Stomach smooth muscle (tissue), 2 donors: Measurements from ENCODE around the gene ANKRD49.
A peak's percentile ranks its signal among the peaks of the same experiment; 100 is the strongest.

Source experiments
- H3K27ac ChIP-seq: one replicate; pipeline ENCODE4 v1.7.0; 2013; ENCODE audit warnings: mild to moderate bottlenecking, low read length, inconsistent platforms
- H3K27me3 ChIP-seq, 2 donors: one replicate each; pipeline ENCODE4 v1.7.0; 2013; ENCODE audit warnings: low read length in 2 of 2; ENCODE audit not compliant: insufficient read depth in 2 of 2, control insufficient read depth in 1 of 2
- H3K36me3 ChIP-seq, 2 donors: one replicate each; pipeline ENCODE4 v1.7.0; 2013; ENCODE audit warnings: low read length in 2 of 2; ENCODE audit not compliant: control insufficient read depth in 2 of 2, insufficient read depth in 2 of 2
- H3K4me1 ChIP-seq: one replicate; pipeline ENCODE4 v1.7.0; 2013; ENCODE audit warnings: low read length; ENCODE audit not compliant: control insufficient read depth, insufficient read depth
- H3K4me3 ChIP-seq, 2 donors: one replicate each; pipeline ENCODE4 v1.7.0; 2013; ENCODE audit warnings: low read length in 2 of 2
- H3K9ac ChIP-seq, 2 donors: one replicate each; pipeline ENCODE4 v1.7.0; 2013; ENCODE audit warnings: low read length in 2 of 2, mild to moderate bottlenecking in 1 of 2
- H3K9me3 ChIP-seq, 2 donors: one replicate each; pipeline ENCODE4 v1.7.0; 2013; ENCODE audit warnings: low read length in 2 of 2; ENCODE audit not compliant: control insufficient read depth in 2 of 2
- donor health status: healthy.
- donor health status: Pancreatic carcinoma.

ANKRD49 gene

GRCh38 chr11:94543695-94544645 lies 50.2 kb downstream of the ANKRD49 start, which contains the start of gene FUT4:
TSS of gene FUT4 (plus strand) at chr11:94543921. CDS start at chr11:94544134, 213 bp downstream.
- Histone ChIP-seq H3K27me3 (no peaks in the 10 kb centered on the region), H3K9me3 (no peaks in the 10 kb centered on the region), H3K4me1 (peaks cover 33% of the 10 kb centered on the region), H3K36me3 (peaks cover under 1 to 3% of the 10 kb centered on the region in 2 donors), H3K9ac (peak within 1 kb of the TSS; percentile 95 to 96), H3K4me3 (peak within 1 kb of the TSS; percentile 72 to 84), H3K27ac (peak within 1 kb of the TSS; percentile 97)

DNA sequence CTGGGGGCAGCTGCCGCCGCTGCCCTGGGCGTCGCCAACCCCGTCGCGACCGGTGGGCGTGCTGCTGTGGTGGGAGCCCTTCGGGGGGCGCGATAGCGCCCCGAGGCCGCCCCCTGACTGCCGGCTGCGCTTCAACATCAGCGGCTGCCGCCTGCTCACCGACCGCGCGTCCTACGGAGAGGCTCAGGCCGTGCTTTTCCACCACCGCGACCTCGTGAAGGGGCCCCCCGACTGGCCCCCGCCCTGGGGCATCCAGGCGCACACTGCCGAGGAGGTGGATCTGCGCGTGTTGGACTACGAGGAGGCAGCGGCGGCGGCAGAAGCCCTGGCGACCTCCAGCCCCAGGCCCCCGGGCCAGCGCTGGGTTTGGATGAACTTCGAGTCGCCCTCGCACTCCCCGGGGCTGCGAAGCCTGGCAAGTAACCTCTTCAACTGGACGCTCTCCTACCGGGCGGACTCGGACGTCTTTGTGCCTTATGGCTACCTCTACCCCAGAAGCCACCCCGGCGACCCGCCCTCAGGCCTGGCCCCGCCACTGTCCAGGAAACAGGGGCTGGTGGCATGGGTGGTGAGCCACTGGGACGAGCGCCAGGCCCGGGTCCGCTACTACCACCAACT lies 51.0 kb downstream of the ANKRD49 start:
- Histone ChIP-seq H3K36me3 (peaks cover 3% of the 10 kb centered on the region in 2 donors), H3K9ac (peak overlapping the region; percentile 95 to 96), H3K4me3 (peak overlapping the region; percentile 72 to 84), H3K27me3 (no peaks in the 10 kb centered on the region), H3K4me1 (peaks cover 33% of the 10 kb centered on the region), H3K27ac (peak overlapping the region; percentile 97), H3K9me3 (no peaks in the 10 kb centered on the region)

DNA sequence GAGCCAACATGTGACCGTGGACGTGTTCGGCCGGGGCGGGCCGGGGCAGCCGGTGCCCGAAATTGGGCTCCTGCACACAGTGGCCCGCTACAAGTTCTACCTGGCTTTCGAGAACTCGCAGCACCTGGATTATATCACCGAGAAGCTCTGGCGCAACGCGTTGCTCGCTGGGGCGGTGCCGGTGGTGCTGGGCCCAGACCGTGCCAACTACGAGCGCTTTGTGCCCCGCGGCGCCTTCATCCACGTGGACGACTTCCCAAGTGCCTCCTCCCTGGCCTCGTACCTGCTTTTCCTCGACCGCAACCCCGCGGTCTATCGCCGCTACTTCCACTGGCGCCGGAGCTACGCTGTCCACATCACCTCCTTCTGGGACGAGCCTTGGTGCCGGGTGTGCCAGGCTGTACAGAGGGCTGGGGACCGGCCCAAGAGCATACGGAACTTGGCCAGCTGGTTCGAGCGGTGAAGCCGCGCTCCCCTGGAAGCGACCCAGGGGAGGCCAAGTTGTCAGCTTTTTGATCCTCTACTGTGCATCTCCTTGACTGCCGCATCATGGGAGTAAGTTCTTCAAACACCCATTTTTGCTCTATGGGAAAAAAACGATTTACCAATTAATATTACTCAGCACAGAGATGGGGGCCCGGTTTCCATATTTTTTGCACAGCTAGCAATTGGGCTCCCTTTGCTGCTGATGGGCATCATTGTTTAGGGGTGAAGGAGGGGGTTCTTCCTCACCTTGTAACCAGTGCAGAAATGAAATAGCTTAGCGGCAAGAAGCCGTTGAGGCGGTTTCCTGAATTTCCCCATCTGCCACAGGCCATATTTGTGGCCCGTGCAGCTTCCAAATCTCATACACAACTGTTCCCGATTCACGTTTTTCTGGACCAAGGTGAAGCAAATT lies 51.7 kb downstream of the ANKRD49 start:
- peaks cover 33% of the 10 kb centered on the region for H3K4me1 ChIP-seq
- peak overlapping the region in 1 of 2 donors; percentile 95 for H3K9ac ChIP-seq
- peak overlapping the region; percentile 72 to 84 for H3K4me3 ChIP-seq
- no peaks in the 10 kb centered on the region for H3K9me3 ChIP-seq
- no peak overlapping the region for H3K27ac ChIP-seq
- peaks cover 3% of the 10 kb centered on the region in 2 donors for H3K36me3 ChIP-seq
- no peaks in the 10 kb centered on the region for H3K27me3 ChIP-seq

DNA sequence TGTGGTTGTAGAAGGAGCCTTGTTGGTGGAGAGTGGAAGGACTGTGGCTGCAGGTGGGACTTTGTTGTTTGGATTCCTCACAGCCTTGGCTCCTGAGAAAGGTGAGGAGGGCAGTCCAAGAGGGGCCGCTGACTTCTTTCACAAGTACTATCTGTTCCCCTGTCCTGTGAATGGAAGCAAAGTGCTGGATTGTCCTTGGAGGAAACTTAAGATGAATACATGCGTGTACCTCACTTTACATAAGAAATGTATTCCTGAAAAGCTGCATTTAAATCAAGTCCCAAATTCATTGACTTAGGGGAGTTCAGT lies 52.3 kb downstream of the ANKRD49 start:
- Histone ChIP-seq H3K27ac (no peak overlapping the region), H3K36me3 (peaks cover 3% of the 10 kb centered on the region in 2 donors), H3K4me1 (peaks cover 33% of the 10 kb centered on the region), H3K9ac (no peak overlapping the region), H3K27me3 (no peaks in the 10 kb centered on the region), H3K9me3 (no peaks in the 10 kb centered on the region), H3K4me3 (peak overlapping the region in 1 of 2 donors; percentile 84)

DNA sequence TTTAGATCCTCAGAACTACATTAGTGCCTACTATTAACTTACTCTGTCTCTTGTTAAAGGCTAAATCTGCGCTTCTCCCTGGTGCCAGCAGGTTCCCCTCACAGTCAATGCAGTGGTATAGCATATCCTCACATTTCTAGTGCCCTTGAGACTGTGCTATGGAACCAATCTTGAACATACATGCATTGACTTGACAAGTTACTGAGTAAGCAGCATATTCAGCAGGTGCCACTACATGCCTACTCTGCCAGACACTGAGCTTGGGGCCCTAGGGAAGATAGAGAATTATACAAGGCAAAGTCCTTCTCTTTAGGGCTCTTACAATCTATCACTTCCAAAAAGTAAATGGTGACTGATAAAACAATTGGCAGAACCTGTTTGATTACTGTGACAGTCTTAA lies 53.1 kb downstream of the ANKRD49 start:
- Histone ChIP-seq H3K4me1 (peaks cover 33% of the 10 kb centered on the region), H3K4me3 (peak overlapping the region in 1 of 2 donors; percentile 4), H3K36me3 (peaks cover 3% of the 10 kb centered on the region in 2 donors), H3K27ac (no peak overlapping the region), H3K9ac (no peak overlapping the region), H3K9me3 (no peaks in the 10 kb centered on the region), H3K27me3 (no peaks in the 10 kb centered on the region)

- H3K27me3 ChIP-seq: no peaks in the 10 kb centered on the region
- H3K9me3 ChIP-seq: no peaks in the 10 kb centered on the region
- peaks cover 3% of the 10 kb centered on the region in 2 donors for H3K36me3 ChIP-seq
- H3K9ac ChIP-seq: no peak overlapping the region
- H3K4me3 ChIP-seq: no peak overlapping the region
- no peak overlapping the region for H3K27ac ChIP-seq
- peaks cover 24% of the 10 kb centered on the region for H3K4me1 ChIP-seq
Measured at GRCh38 chr11:94549146-94549545, 55.4 kb downstream of the ANKRD49 start.
